ENCODE measurements around the gene FRY.

The FRY gene

DNA sequence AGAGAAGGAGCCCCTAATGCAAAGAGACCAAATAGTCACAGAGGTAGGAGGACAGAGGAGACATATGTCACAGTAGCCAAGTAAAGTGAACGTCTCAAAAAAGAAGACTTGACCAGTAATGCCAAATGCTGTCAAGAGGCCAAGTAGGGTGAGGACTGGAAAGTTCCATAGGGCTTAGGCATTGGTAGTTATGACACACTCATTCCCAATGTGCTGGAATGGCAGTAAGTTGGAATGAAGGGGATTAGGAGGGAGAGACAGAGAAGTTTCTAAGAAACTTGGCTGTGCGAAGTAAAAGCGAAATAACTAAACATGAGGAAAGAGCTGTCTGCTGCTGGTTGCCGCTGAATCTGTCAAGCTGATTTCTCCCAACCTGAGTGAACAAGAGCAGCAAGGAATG, 14.9 kb upstream of the FRY start:
- no peak for DNase-seq (ENCODE audit: low spot score)

DNA sequence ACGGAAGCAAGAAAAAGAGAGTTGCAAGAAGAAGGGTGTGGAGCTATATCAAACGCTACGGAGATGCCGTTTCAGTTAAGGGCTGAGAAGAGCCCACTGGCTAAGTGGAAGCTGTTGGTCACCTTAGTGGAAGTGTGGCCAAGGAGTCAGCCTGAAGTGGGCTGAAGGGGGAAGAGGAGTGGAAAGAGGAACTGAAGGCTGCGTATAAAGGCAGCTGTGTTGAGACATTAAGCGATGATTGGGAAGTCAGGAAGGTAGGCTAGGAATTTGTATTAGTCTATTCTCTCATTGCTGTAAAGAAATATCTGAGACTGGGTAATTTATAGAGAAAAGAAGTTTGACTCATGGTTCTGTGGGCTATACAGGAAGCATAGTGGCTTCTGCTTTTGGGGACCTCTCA, 14.1 kb upstream of the FRY start:
- no peak for DNase-seq (ENCODE audit: low spot score)

DNA sequence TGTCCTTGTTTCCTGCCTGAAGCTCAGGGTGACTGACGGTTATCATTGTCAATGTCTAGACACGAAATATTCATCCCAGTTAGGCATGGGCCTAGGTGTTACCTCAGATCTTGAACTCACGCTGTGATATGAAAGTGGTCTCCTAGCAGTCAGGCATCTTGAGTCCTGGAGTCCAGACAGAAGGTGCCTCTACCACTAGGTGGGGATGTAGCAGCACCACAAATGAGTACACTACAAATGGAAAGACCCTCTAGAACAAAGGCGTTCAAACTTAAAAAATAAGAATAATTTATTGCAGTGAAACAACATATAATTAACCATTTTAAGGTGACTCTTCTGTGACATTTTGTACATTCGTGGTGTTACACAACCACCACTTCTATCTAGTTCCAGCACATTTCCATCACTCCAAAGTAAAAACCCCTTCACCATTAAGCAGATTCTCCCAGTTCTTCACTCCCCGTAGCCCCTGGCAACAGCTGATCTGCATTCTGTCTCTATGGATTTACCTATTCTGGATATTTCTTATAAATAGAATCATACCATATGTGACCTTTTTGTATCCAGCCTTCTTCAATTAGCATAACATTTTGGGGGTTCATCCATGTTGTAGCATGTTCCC, 11.9 kb upstream of the FRY start:
- peak; percentile 42 for DNase-seq (ENCODE audit: low spot score)

DNA sequence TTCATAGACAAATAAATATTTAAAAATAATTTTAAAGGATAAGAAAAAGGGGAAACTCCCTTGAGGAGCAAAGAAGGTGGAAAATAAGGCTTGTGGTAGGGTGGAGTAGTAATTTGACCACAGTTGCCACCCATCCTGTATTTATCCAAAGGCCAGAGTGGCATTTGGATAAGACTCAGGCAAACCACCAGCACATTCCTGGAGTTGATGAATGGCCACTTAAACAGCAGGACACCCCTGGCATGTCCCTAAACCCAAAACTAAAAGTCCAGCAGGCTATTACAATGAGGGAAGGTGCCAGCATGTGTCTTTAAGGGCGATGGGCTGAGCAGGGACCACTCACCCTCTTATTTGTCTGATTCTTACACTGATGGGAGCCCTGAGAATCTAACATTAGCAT, 9.8 kb upstream of the FRY start:
- DNase-seq (ENCODE audit: low spot score): no peak

DNA sequence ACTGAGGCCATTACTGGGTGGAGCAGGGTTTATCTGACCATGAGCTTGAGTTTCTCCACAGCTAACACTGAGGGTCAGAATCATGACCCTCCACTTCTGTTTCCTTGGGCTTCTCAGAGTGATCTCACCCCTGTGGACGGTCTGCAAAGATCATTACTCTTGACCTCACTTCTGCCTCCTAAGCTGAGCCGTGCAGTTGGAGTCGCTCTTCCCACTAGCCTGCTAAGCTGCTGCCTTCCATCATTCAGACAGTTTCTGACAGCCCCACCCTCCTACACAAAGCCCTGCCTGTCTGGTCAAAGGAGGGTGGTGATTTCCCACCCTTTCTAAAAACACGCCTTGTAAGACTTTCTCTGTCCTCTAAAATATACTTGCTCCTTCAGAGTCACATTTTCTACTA, 9.3 kb upstream of the FRY start:
- no peak for DNase-seq (ENCODE audit: low spot score)

DNA sequence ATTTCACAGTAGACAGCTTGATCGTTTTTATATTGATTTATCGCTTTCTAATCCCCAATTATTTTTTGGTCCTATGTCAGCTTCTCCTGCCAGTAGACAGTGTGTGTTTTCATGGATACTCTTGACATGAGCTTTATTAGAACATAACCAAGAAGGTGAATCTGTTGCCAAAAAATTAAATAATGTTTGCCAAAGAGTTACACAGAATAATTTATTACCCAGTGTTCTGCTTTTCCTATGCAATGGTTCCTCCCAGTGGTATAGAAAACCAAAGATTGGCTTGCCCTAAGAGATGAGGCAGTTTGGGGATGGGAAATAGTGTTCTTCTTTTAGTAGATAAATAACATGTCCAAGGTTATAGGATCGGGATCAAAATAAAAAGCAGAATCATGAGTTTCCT, 8.5 kb upstream of the FRY start:
- DNase-seq (ENCODE audit: low spot score): no peak

DNA sequence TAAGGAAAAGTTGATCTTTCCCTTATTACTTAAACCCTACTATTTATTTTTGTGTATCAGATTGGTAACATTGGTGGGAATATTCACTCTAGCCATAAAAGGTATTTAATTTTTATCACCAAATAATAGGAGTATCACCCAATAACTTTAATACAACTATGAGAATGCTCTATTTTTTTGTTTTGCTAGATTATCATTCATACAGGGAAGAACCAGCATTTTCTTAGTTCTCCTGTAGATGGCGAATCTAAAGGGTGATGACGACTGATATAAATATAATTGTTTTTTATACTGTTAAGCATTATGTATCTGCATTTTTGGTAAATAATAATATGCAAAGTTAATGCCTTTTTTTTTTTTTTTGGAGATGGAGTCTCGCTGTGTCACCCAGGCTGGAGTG, 7.9 kb upstream of the FRY start:
- no peak for DNase-seq (ENCODE audit: low spot score)

DNA sequence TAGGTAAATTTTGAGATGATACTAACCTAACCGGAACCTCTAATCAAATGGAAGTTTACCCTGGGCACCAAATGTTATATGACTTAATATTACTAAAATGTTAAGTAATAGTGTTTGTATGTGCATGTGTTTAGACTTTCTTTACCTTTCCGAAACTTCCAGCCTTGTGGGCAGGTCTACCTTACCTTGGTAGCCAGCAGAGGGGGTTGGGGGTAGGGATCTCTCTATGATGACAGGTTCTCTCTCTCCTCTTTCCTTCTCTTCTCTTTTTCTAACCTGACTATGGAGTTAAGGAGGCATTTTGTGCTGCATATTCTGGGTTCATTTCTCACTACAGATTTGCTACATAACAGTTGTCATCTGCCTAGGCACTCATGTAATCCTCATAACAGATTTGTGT, 6.8 kb upstream of the FRY start:
- no peak for DNase-seq (ENCODE audit: low spot score)

DNA sequence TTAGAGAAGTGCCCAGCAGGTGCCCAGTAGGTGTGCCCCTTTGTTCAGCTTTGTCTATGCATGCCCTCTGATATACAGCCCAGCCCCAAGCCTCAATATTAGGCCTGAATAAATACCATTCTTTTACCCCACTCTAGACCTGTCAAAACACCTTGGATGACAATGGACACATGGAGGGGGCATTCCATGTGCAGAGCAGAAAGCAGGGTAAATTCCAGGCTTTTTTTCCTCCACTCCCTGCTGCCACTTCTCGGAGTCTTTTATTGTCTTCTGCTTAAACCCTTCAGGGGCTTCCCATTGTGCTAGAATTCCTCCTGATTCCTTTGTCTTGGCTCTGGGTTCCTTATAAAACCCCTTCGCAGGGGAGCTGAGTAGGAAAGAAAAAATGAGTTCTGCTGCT, 5.8 kb upstream of the FRY start:
- no peak for DNase-seq (ENCODE audit: low spot score)

DNA sequence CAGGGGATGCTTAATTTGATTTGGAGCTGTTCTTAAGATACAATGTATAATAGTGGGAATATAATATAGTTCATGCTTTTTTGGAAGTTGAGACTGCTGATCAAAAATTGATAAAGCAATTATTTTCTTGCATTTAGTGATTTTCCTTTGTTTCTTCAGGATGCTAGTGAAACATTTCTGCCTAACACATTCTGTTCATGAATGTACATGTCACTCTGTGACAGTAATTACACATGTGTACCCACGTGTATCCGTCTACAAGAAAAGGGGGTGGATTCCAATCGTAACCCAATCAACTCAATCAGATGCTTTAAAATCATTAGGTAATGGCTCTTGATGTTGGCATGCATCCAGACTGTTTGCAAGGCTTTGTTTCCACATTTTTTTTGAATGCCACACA, 5.0 kb upstream of the FRY start:
- no peak for DNase-seq (ENCODE audit: low spot score)

DNA sequence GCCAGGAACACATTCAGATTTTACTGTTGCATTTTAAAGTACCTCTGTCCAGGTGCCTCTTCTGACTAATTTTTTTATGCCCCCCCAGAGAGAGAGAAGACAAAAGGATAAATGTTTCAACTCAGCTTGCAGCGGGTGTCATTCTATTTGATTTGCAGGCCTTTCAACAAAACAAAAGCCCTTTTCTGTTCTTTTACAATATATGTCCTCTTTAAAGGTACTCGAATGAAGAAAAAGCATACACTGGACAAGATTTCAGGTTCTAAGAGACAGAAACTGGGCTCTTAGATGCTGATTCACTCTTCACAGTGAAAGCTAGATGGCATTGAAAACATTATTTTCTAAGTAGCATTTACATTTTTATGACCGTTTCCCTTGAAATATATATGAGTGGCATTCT, 2.9 kb upstream of the FRY start:
- no peak for DNase-seq (ENCODE audit: low spot score)

DNA sequence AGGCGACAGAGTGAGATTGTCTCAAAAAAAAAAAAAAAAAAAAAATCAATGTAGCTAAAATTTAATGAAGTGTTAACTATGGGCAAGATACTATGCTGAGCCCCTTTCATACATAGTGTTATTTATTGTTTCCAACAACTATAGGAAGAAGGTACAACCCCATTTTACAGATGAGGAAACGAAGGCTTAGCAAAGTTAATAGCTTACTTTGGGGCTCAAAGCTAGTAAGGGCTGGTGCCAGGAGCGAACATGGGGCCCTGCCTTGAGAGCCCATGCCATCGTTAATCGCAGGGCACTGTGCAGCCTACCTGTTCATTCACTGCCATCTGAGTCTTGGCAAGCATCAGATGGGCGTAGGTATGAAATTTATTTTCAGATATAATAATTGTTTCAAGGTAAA, 1.9 kb upstream of the FRY start:
- no peak for DNase-seq (ENCODE audit: low spot score)

DNA sequence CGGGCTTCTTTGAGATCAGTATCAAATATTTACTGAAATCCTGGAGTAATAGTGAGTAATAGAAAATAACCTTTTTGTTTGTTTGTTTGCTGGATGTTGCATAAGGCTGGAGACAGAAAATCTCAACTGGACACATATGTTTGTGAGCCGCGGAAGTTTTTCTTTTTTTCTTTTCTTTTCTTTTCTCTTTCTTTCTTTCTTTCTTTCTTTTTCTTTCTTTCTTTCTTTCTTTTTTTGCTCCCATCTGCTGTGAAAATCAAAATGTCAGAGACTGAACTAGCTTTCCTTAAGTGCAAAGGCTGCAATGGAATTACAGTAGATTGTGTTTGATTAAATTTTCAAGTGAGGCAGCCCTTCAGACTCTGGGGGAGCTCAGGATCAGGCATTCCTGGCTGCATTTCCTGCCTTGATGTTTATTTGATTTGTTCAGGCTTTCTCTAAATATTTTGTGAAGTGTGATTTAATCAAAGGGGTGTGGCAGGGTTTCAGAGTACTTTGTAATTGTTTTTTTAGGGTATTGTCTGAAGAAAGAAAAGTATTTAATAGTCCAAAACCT, 319 bp downstream of the FRY start:
- no peak for DNase-seq (ENCODE audit: low spot score)

DNA sequence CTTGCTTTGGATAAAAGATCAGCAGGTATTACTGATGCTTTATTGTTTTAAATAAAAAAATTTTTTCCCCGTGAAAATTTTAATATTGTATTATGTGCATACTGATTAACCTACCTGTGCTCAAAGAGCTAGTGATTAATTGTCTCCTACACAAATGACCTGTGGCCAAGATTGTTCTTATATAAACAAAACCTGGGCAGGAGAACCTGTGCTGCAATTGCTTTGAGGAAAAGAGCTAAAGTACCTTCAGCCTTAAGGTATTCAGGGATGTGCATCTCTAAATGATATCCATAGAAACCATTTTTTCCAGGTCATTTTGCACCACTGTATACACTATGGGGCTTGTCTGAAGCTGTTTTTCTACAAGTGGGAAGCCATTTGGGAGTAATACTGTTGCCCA, 1.2 kb downstream of the FRY start:
- DNase-seq (ENCODE audit: low spot score): no peak

DNA sequence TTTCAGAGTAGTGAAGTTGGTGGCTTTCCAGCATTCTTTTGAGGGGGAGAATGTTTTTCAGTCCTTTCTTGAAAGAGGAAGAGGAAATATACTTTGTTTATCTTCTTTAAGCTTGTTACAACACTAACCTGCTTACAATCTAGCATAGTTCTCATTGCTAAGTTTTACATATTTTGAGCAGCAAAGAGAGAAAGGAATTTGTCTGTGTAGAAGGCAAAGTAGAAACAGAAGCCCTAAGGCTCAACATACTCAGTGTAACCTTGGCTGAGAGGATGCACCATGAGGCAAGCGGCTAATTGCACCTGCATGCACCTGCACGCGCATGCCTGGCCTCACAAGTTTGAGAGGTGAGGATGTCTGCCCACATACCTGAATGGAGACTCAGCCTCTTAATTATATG, 2.2 kb downstream of the FRY start:
- no peak for DNase-seq (ENCODE audit: low spot score)

DNA sequence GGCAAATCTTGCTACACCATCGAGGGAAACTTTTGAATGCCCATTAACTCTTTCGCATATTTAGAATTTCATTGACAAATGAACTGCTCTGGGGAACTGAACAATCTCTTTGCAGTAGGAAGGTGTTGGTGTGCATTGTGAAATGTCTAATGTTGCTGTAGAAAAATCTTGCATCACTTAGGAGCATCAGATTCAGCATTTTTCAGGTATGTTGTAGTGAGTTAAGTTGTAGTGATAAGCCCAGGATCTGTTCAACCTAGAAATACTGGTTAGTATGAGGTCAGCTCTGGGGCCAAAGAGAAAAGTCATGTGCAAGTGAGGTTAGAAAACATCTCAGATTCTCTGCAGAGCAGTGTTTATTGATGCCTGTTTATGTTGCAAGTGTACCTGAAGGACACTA, 4.1 kb downstream of the FRY start:
- no peak for DNase-seq (ENCODE audit: low spot score)

DNA sequence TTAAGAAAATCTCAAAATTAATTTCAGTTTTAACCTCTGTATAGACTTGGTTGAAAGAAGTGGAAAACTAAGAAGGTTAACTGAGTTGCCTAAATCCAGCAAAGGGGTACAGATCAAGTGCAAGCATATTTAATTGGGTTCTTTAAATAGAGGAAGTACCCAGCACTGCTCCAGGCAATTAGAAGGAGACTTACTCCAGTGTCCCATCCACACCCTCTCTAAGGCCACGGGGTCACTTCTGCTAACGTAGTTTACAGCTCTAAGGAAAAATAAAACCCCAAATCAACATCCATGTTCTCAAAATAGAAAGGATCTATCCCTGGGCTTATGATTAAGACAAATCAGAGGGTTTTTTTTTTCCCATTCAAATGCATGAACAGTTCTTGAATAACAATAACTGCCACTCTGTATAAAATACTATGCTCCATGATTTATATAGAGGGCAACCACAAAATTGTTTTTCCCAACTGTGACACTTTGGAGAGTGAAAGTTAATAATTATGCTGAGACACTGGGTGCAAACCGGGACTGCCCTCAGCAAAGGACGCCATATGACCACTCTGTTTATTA, 4.6 kb downstream of the FRY start:
- DNase-seq (ENCODE audit: low spot score): no peak

DNA sequence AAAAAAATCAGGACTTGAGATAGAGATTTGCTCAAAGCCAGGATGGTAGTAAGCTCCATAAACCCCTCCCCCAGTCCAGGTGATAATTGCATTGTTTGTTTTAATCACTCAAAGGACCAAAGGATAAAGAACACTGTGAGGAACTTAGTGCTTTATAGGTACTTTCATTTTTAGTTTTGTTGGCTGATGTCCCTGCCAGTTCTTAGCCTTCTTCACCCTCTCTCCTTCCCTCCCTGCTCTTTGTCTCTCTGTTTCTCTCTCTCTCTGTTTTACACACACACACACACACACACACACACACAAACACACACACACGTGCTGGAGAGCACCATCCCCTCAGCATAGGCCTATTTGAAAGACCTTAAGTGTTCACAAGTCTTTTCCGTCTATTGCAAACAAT, 5.2 kb downstream of the FRY start:
- no peak for DNase-seq (ENCODE audit: low spot score)

DNA sequence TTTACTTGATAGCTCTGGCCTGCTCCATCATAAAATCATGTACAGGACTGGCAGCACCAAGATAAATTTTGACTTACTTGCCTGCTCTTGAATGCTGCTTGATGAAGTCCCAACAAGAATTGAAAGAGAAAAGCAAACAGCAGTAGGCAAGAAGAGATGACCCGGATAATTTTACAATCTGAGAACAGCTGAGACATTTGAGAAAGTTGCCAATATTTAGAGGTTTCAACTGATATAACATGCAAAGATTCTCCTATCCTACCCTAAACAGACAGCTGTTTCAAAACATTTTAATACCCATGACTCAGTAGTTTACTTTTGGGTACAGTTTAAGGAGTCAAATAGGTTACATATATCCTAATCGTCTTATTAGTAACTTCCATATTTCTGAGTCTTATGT, 5.9 kb downstream of the FRY start:
- DNase-seq (ENCODE audit: low spot score): no peak

DNA sequence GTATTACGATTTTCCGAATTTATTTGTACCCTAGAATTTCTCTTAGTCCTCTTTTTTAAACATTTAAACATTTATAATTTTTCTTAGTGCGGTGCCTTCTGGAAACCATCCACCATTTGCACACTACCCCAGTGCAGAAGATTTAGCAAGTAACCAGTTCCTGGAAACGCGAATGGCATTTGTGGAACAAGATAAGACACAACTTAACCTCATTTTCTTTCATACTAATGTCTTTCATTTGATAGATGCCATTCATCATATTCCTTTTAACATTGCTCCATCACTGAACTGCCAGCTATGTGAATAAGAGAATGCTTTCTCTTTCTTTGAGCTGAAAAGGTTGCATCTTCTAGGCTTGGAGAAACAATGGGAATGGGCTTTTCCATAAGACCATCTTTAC, 6.8 kb downstream of the FRY start:
- DNase-seq (ENCODE audit: low spot score): no peak

DNA sequence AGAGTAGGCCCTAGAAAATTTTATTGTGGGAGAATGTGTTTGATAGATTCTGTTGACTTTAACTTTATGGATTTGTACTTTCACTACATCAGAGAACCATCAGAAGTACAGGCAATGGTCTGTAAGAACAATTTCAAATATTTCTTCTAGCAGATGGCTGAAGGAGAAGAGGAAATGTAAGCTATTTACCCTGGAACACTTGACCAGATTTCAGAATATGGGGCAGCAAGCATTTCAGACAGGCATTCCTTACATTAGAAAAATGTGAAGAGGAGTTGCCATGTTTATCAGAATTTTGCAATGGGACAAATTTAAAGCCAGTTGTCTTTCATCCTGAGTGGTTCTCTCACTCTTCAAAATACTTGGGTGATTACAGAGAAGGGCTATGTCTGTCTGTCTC, 7.5 kb downstream of the FRY start:
- no peak for DNase-seq (ENCODE audit: low spot score)

DNA sequence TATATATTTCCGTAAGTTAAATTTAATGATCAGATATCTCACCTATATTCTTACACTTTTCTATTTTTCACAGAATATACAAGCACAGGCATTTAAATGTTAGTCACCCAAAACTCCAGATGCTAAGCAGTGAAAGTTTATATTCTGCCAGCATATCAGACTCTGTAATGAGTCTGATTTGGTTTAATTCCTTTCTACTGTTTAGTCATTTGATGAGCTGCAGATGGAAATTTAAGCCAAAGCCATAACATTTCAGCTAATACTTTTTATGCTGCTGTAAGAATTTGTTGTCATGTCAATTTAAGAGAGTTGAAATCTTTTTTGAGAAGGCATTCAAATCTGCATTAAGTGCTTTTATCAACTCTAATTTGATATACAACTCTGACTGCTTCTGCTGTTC, 8.0 kb downstream of the FRY start:
- DNase-seq (ENCODE audit: low spot score): no peak

DNA sequence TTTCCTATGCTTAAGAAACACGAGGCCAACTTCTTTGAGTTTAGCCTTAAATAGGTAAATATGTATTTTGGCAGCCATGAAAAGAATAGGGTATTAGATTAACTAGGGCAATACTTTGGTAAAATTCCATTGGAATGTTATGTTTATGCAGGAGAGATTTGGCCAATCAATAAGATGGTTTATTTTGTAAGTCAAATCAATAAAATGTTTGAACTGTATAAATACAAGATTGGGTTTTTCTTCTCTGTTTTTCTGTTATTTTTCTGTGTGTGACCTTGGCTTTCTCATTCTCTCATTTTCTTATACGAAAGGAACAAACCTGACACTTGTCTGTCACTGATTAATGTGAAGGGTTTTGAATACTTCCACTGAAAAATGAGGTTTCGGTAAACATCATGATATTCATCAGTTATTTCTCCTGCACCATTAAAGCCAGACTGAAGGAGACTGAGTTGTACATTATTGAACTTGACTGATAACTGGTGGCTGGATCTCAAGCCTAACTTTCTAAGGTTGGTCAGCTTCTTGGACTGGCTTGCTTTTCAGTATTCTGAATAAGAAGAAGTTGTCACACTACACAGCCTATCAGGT, 8.6 kb downstream of the FRY start:
- no peak for DNase-seq (ENCODE audit: low spot score)

DNA sequence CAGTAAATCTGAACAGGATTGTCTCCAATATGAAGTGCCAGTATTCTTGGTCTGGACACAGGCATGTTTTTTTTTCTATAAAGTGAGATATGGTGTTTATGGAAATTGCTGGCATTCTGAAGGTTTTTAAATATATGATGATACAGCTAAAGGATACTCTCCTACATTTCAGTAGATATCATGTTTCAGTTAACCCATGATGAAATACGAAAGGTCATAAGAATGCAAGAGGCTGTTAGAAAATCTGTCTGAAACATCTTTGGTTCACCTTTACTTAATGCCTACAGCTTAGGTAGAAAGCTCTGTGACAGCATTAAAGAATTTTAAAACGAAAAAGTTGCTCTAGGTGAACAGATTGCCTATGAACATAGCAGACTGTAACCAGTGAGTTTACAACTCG, 9.1 kb downstream of the FRY start:
- DNase-seq (ENCODE audit: low spot score): no peak

All from kidney capillary endothelial cell (primary cell).